Mesendoderm (in vitro differentiated cells): Measurements from ENCODE around the gene FSIP1.

ENCODE experiments used
- DNase-seq: peaks from one replicate; pipeline ENCODE4 v3.0.0; 2013
- H2AK5ac ChIP-seq: 2 replicates; pipeline ENCODE4 v1.6.1; 2013; ENCODE audit warnings: low read length, inconsistent platforms
- H2BK120ac ChIP-seq: 2 replicates; pipeline ENCODE4 v1.6.1; 2013; ENCODE audit warnings: low read depth, mild to moderate bottlenecking, low read length, moderate library complexity, mixed read lengths
- H2BK15ac ChIP-seq: replicated peaks from 2 replicates; pipeline ENCODE4 v1.6.1; 2013; ENCODE audit warnings: low read depth, mild to moderate bottlenecking, moderate library complexity
- H2BK5ac ChIP-seq: 2 replicates; pipeline ENCODE4 v1.6.1; 2013; ENCODE audit warnings: low read length, inconsistent platforms
- H3K18ac ChIP-seq: 2 replicates; pipeline ENCODE4 v1.6.1; 2013; ENCODE audit warnings: mild to moderate bottlenecking, low read length, mixed read lengths
- H3K23ac ChIP-seq: one replicate; pipeline ENCODE4 v1.6.1; 2013; ENCODE audit warnings: low read length
- H3K27ac ChIP-seq: 2 replicates; pipeline ENCODE4 v1.5.1; 2013; ENCODE audit warnings: low read depth, mild to moderate bottlenecking, inconsistent platforms, low read length, moderate library complexity
- H3K27me3 ChIP-seq: 2 replicates; pipeline ENCODE4 v1.6.1; 2013; ENCODE audit warnings: low read length, control low read depth, mild to moderate bottlenecking, inconsistent platforms; ENCODE audit not compliant: insufficient read depth, poor library complexity
- H3K36me3 ChIP-seq: 2 replicates; pipeline ENCODE4 v1.6.1; 2013; ENCODE audit warnings: low read length, inconsistent platforms; ENCODE audit not compliant: control insufficient read depth, insufficient read depth
- H3K4ac ChIP-seq: one replicate; pipeline ENCODE4 v1.6.1; 2013; ENCODE audit warnings: low read depth, mild to moderate bottlenecking, low read length, moderate library complexity
- H3K4me1 ChIP-seq: 2 replicates; pipeline ENCODE4 v1.6.1; 2013; ENCODE audit warnings: low read depth, low read length, inconsistent platforms; ENCODE audit not compliant: control insufficient read depth
- H3K4me2 ChIP-seq: 2 replicates; pipeline ENCODE4 v1.6.1; 2013; ENCODE audit warnings: low read length
- H3K4me3 ChIP-seq: 2 replicates; pipeline ENCODE4 v1.5.1; 2013; ENCODE audit warnings: mild to moderate bottlenecking, low read length
- H3K56ac ChIP-seq: one replicate; pipeline ENCODE4 v1.6.1; 2013; ENCODE audit warnings: low read length
- H3K79me1 ChIP-seq: 2 replicates; pipeline ENCODE4 v1.6.1; 2013; ENCODE audit warnings: low read length, inconsistent platforms
- H3K79me2 ChIP-seq: 2 replicates; pipeline ENCODE4 v1.6.1; 2013; ENCODE audit warnings: mild to moderate bottlenecking, low read length; ENCODE audit not compliant: control insufficient read depth, insufficient read depth
- H3K9ac ChIP-seq: 2 replicates; pipeline ENCODE4 v1.6.1; 2013; ENCODE audit warnings: low read length, inconsistent platforms
- H4K5ac ChIP-seq: one replicate; pipeline ENCODE4 v1.6.1; 2013; ENCODE audit warnings: low read length
- H4K8ac ChIP-seq: one replicate; pipeline ENCODE4 v1.6.1; 2013; ENCODE audit warnings: low read depth, mild to moderate bottlenecking, control low read depth, low read length, moderate library complexity
- WGBS: extraction: QIAGEN DNeasy Blood & Tissue Kit; methylation state at CpG from one replicate; pipeline ENCODE4 v1.1.7; 2013; ENCODE audit warnings: low lambda C conversion rate, missing lambda C conversion rate; ENCODE audit not compliant: insufficient coverage; ENCODE audit errors: extremely low coverage; 5-methylcytosine and 5-hydroxymethylcytosine counted together

FSIP1 gene

GRCh38 chr15:39685367-39685766, 97.3 kb downstream of the FSIP1 start:
- WGBS: no CpG with 5 or more reads among the region's 1 CpG
- Histone ChIP-seq H2AK5ac (no peak overlapping the region), H3K27ac (no peak overlapping the region), H3K4me3 (no peak overlapping the region), H3K23ac (no peak overlapping the region), H4K8ac (no peak overlapping the region), H4K5ac (no peak overlapping the region), H3K56ac (no peak overlapping the region), H3K4me1 (no peaks in the 10 kb centered on the region), H2BK5ac (no peak overlapping the region), H3K4me2 (no peak overlapping the region), H3K18ac (no peak overlapping the region), H2BK15ac (no peak overlapping the region), H3K79me2 (no peaks in the 10 kb centered on the region), H3K4ac (no peak overlapping the region), H3K36me3 (no peaks in the 10 kb centered on the region), H3K79me1 (no peaks in the 10 kb centered on the region), H2BK120ac (no peak overlapping the region), H3K9ac (no peak overlapping the region), H3K27me3 (no peaks in the 10 kb centered on the region)
- DNase-seq: no peak

GRCh38 chr15:39684233-39684632, 98.4 kb downstream of the FSIP1 start:
- Histone ChIP-seq H3K4me2 (no peak overlapping the region), H3K4ac (no peak overlapping the region), H3K9ac (no peak overlapping the region), H3K56ac (no peak overlapping the region), H3K36me3 (no peaks in the 10 kb centered on the region), H3K4me1 (no peaks in the 10 kb centered on the region), H4K5ac (no peak overlapping the region), H3K79me1 (no peaks in the 10 kb centered on the region), H2BK15ac (no peak overlapping the region), H2AK5ac (no peak overlapping the region), H3K18ac (no peak overlapping the region), H3K27ac (no peak overlapping the region), H2BK5ac (no peak overlapping the region), H3K23ac (no peak overlapping the region), H3K79me2 (no peaks in the 10 kb centered on the region), H2BK120ac (no peak overlapping the region), H4K8ac (no peak overlapping the region), H3K27me3 (no peaks in the 10 kb centered on the region), H3K4me3 (no peak overlapping the region)
- WGBS: no CpG with 5 or more reads among the region's 3 CpGs
- no peak for DNase-seq

GRCh38 chr15:39682366-39682765, 100.3 kb downstream of the FSIP1 start:
- Histone ChIP-seq H3K27me3 (no peaks in the 10 kb centered on the region), H3K56ac (no peak overlapping the region), H3K18ac (no peak overlapping the region), H3K23ac (no peak overlapping the region), H3K27ac (no peak overlapping the region), H2BK15ac (no peak overlapping the region), H2AK5ac (no peak overlapping the region), H4K5ac (no peak overlapping the region), H2BK120ac (no peak overlapping the region), H4K8ac (no peak overlapping the region), H3K79me2 (no peaks in the 10 kb centered on the region), H3K4ac (no peak overlapping the region), H3K4me1 (no peaks in the 10 kb centered on the region), H2BK5ac (no peak overlapping the region), H3K79me1 (no peaks in the 10 kb centered on the region), H3K9ac (no peak overlapping the region), H3K4me2 (no peak overlapping the region), H3K4me3 (no peak overlapping the region), H3K36me3 (no peaks in the 10 kb centered on the region)
- WGBS: no CpG with 5 or more reads among the region's 2 CpGs
- no peak for DNase-seq

- H3K4me1 ChIP-seq: no peaks in the 10 kb centered on the region
- H3K18ac ChIP-seq: no peak overlapping the region
- no peak overlapping the region for H2BK120ac ChIP-seq
- H4K5ac ChIP-seq: no peak overlapping the region
- no peak overlapping the region for H2AK5ac ChIP-seq
- H3K56ac ChIP-seq: no peak overlapping the region
- no peak overlapping the region for H3K23ac ChIP-seq
- no peak overlapping the region for H3K9ac ChIP-seq
- WGBS: no CpG with 5 or more reads among the region's 2 CpGs
- H3K4ac ChIP-seq: no peak overlapping the region
- H3K4me3 ChIP-seq: no peak overlapping the region
- no peak overlapping the region for H4K8ac ChIP-seq
- H2BK15ac ChIP-seq: no peak overlapping the region
- no peak overlapping the region for H3K4me2 ChIP-seq
- no peak for DNase-seq
- H3K27ac ChIP-seq: no peak overlapping the region
- H3K27me3 ChIP-seq: no peaks in the 10 kb centered on the region
- no peak overlapping the region for H2BK5ac ChIP-seq
- no peaks in the 10 kb centered on the region for H3K79me2 ChIP-seq
- H3K36me3 ChIP-seq: no peaks in the 10 kb centered on the region
- H3K79me1 ChIP-seq: no peaks in the 10 kb centered on the region
Observed at GRCh38 chr15:39680868-39681267, 101.8 kb downstream of the FSIP1 start.

GRCh38 chr15:39672666-39673065, 110.0 kb downstream of the FSIP1 start:
- Histone ChIP-seq H4K8ac (no peak overlapping the region), H4K5ac (no peak overlapping the region), H2BK120ac (no peak overlapping the region), H3K23ac (no peak overlapping the region), H3K27ac (no peak overlapping the region), H3K56ac (no peak overlapping the region), H3K4me1 (peaks cover 2% of the 10 kb centered on the region), H3K18ac (no peak overlapping the region), H3K9ac (no peak overlapping the region), H3K4me3 (no peak overlapping the region), H3K79me2 (no peaks in the 10 kb centered on the region), H2BK15ac (no peak overlapping the region), H3K36me3 (no peaks in the 10 kb centered on the region), H3K4me2 (no peak overlapping the region), H3K79me1 (no peaks in the 10 kb centered on the region), H3K4ac (no peak overlapping the region), H2AK5ac (no peak overlapping the region), H2BK5ac (no peak overlapping the region), H3K27me3 (no peaks in the 10 kb centered on the region)
- WGBS: no CpG with 5 or more reads among the region's 3 CpGs
- DNase-seq: no peak

- Histone ChIP-seq H3K27me3 (no peaks in the 10 kb centered on the region), H3K79me1 (no peaks in the 10 kb centered on the region), H3K9ac (no peak overlapping the region), H2BK15ac (no peak overlapping the region), H2AK5ac (no peak overlapping the region), H3K4ac (no peak overlapping the region), H3K4me1 (peaks cover 3% of the 10 kb centered on the region), H4K8ac (no peak overlapping the region), H2BK120ac (no peak overlapping the region), H3K56ac (no peak overlapping the region), H3K18ac (no peak overlapping the region), H3K79me2 (no peaks in the 10 kb centered on the region), H3K36me3 (no peaks in the 10 kb centered on the region), H3K4me3 (no peak overlapping the region), H3K23ac (no peak overlapping the region), H2BK5ac (no peak overlapping the region), H3K4me2 (no peak overlapping the region), H3K27ac (no peak overlapping the region), H4K5ac (no peak overlapping the region)
- no CpG with 5 or more reads among the region's 6 CpGs for WGBS
- no peak for DNase-seq
Observed at GRCh38 chr15:39672184-39672583, 110.5 kb downstream of the FSIP1 start.
